GM23248 (cell line): Measurements from ENCODE around the gene PIRT.

Experiments
- EZH2 ChIP-seq: fragments of 200-600 bp; sonication (generic); IDR thresholded peaks from 2 replicates; pipeline ENCODE4 v1.6.1; 2018; ENCODE audit warnings: antibody characterized with exemption, mild to moderate bottlenecking; ENCODE audit not compliant: insufficient read depth, poor library complexity, severe bottlenecking
- EZH2phosphoT487 ChIP-seq: fragments of 200-600 bp; sonication (generic); IDR thresholded peaks from 2 replicates; pipeline ENCODE4 v1.6.1; 2018; ENCODE audit warnings: antibody characterized with exemption, moderate library complexity, mild to moderate bottlenecking, low read depth; ENCODE audit not compliant: insufficient read depth

- TF ChIP-seq EZH2 (no peak), EZH2phosphoT487 (no peak)
These were observed 34.0 kb upstream of the PIRT start for GRCh38 chr17:10871914-10872313.
